Stimulated activated CD4-positive, alpha-beta T cell treated with anti-CD3 and anti-CD28 coated beads, TNF-alpha, amount 100 ng/mL, for 4 hours (primary cell): ENCODE results near the gene EXPH5.

ENCODE experiments used
- DNase-seq, 3 experiments: peaks; one replicate each; pipeline ENCODE4 v3.0.0-alpha.2; 2020; ENCODE audit warnings: low read depth in 3 of 3

EXPH5 gene

GRCh38 chr11:108518581-108518980 is 75.0 kb downstream of the EXPH5 start:
- no peak for DNase-seq

DNA sequence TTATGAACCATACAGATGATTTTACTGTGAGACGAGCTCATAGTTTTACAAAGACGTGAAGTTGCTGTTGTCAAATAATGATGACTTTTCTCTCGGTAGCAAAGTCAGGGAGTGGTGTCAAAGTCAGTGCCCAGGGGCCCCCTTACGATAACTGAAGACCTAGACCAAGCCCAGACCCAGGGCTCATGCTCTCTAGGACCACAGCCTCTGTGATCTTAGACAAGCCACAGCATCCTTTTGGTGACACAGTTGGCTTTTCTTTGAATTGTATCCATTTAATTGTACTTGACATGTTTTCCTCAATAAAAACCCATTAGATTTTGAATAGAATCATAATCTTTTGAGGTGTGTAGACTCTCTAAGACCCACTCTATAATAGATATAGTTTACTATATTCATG is 77.4 kb downstream of the EXPH5 start:
- DNase-seq = no peak

DNA sequence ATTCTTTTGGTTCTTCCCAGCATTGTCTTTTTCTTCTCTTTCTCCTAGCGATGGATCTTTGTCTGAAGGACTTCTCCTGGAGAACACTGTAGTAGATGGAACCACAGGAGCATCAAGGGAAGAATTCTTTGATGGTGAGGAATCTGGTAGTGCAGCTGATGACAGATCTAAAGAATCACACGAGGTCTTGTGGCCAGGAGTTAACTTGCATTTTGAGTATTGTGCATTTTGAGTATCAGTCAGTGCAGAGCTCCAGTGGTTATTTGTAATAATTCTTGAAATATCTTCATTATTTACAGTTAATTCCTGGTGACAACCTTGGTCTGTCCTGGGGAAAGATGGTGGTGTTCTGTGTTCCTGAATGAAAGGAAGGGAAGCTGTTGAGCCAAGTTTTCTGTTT is 80.9 kb downstream of the EXPH5 start:
- no peak for DNase-seq

DNA sequence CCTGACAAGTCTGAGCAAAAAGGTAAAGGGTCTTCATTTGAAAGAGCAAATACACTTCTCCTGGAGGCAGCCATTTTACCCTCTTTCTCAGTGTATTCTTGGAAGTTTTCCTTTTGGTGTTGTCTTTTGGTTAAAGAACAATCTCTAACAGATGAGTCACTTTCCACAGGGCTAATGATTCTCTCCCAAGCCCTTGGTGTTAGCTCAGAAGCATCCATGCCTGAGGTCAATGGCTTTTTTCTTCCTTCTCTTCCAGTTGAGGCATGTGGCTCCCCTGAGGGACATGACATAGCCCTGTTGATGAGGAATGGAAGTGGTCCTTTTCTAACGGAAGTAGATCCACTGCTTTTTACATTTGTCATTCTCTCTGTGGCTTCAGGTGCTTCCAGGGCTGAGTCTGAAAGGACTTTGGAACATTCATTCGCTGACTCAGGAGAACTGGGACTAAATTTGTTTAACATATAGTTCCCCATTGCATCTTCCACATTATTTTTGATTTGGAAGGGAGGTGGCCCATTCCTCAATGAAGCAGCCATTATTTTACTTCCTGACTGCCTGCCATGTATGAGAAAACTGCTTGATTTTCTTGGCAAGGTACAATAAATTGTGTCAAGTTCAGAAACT is 81.6 kb downstream of the EXPH5 start:
- DNase-seq = no peak

- DNase-seq = no peak
Observed at GRCh38 chr11:108508653-108509593, 84.6 kb downstream of the EXPH5 start.

DNA sequence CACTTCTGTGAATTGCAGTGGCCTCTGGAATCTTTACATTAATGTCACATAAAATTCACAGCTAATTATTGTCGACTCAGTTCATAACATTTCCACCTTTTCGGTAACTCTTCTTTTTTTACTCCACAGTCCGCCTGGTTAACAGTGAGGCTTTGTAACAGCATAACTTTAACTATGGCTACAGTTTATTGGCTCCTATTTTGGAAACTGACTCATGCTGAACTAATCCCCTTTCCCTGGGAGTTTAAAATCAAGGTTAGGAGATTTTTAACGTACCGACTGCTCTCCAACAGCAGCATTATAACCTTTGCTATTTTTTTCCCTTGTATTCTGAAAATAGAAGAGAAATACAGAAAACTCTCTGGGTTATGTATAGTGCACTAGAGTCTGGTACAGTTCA is 92.2 kb downstream of the EXPH5 start:
- DNase-seq = no peak

GRCh38 chr11:108500721-108501120 is 92.8 kb downstream of the EXPH5 start:
- DNase-seq = no peak

GRCh38 chr11:108500169-108500568 is 93.4 kb downstream of the EXPH5 start:
- DNase-seq = no peak

- DNase-seq = no peak
Observed at GRCh38 chr11:108498816-108499408, 94.7 kb downstream of the EXPH5 start.

DNA sequence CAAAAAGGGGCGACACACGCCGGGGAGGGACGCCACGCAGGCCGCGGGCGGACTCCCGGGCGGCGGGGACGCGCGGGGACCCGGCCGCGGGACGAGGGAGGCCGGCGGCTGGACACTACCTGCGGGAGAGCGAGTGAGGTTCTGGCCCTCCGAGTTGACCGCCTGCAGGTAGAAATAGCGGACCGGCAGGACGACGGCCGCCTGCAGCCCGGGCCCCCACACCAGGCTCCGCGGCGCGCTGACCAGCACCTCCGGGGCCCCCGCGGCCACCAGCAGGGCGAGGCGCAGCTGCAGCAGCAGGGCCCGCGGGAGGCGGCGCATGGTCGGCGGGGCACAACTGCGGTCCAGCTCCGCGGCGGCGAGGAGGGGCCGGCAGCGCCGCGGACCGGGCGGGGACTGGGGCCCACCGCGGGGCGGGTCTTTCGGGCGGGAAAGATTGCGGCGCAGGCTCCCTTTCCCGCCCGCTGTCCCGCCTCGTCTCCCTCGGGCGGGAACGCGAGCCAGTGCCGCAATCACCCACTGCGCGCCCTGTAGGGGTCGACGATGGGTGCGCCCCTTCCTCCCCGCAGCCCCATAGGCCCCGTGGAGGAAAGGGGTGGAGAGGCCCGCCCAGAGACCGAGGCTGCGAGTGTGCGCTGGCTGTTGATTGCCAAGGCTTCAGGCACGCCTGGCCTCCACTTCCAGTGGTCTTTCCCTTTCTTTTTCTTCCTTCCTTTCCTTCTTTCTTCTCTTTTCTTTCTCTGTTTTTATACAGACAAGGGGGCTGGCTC is 95.3 kb downstream of the EXPH5 start, which contains the start of gene POGLUT3:
POGLUT3 (minus strand) TSS at position 339 of the 770 bp plus-strand sequence; CDS start at position 321, 18 bp downstream.
- peak; percentile 3 to 18 (median 10) for DNase-seq

- peak; percentile 34 to 51 (median 41) for DNase-seq
Observed at GRCh38 chr11:108497317-108498045, 96.1 kb downstream of the EXPH5 start.

DNA sequence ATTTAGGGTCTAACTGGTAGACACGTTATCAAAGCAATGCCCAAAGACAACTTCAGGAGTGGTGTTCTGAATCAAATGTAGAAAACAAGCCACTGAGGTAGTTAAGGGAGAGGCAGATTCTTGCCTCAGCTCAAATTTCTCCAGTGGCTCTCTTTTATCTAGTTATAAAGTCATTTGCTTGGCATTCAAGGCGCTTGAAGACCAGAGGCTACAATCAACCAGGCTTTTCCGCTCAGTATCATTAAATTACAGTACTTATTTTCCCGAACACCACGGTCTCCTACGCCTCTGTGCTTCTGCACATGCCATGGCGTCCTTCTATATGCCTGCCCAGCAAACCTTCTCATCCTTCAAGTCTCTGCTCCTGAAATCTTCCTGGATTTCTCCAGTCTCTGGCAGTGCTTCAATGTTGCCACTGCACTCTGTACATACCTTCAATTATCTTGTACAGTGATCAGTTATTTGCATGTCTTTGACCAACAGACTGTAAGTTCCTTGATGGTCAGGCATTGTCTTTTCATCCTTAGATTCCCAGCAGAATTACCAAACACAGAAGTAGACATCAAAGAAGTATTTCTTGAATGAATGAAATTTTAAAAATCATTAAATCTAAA is 96.8 kb downstream of the EXPH5 start:
- no peak for DNase-seq

- DNase-seq = no peak
Observed at GRCh38 chr11:108495326-108495725, 98.2 kb downstream of the EXPH5 start.

GRCh38 chr11:108494182-108494581 is 99.4 kb downstream of the EXPH5 start:
- DNase-seq = no peak

DNA sequence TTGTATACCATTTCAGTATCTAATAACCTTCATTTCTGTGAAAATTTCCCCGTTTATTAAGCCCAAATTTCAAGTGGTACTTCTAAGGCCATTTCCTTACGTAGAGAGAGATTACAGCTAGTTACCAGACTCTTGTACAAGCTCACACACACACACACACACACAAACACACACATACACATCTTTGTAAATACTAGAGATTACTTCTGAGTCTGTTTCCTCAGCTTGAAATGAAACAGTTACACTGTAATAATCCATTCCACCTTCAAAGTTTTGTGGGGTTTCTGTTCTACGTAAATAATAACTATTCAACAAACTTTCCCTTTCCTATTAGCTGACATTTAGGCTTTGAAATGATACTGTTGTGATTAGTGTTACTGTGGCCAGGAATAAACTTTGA is 101.6 kb downstream of the EXPH5 start:
- no peak for DNase-seq

GRCh38 chr11:108486828-108487227 is 106.7 kb downstream of the EXPH5 start:
- no peak for DNase-seq

GRCh38 chr11:108486331-108486730 is 107.2 kb downstream of the EXPH5 start:
- DNase-seq = no peak

- DNase-seq = no peak
Observed at GRCh38 chr11:108483163-108483562, 110.4 kb downstream of the EXPH5 start.

DNA sequence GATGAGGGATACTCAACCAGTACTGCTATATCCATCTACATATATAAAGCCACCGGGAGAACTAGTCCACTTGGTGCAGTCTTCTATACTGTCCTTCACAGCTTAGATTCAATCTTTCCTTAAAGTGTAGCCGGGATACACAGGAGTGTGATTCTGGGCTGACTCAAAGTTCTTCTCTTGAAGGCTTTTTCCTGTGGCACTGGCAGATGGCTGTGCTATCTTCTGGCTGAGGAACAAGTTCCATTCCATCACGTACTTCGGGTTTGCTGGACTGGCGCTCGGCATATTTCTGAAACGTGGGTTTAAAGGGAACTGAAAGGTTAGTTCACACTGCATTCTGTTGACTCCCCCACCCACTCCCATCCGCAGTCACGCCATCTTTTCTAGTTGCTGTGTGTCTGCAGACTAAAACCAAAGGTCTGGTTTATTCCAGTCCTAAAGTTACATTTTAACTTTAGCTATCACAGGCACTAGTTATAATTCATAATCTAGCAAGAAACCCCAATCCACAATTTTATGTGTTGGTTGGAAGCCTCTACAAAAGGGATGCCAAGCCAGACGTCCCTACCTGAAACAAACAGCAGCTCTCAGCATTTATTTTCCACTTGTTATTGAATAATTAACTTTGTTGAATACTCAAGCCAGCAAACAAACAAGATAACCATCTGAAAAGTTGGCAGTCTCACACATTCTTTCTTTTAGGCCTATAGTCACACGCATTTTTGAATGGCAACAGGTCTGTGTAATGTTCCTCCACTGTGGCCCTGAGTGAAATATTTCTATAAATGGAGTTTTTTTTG is 118.7 kb downstream of the EXPH5 start:
- no peak for DNase-seq

DNA sequence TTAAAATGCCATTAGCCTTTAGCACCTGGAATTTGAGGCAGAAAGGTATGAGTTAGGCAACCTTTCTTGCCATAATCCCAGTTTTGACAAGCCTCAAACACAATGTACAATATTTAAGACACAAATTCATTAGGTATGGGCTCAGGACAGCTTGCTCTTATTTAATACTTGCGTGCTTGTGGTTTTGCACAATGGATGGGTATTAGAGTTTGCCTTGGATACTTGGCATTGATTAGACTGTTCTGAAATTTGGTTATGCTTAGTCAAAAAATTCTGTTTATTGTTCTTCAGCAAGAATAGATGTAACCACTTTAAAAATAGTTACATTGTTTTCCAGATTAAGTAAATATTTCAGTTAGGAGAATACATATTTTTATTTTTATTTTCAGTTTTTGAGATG is 120.9 kb downstream of the EXPH5 start:
- DNase-seq = no peak
